SH-SY5Y (cell line): ENCODE measurements around the gene HARBI1.

Source experiments
- GATA2 ChIP-seq: IDR thresholded peaks from 2 replicates; pipeline ENCODE4 v1.6.1; 2011; ENCODE audit warnings: mild to moderate bottlenecking, low read depth, low read length
- GATA3 ChIP-seq: IDR thresholded peaks from 2 replicates; pipeline ENCODE4 v1.6.1; 2011; ENCODE audit warnings: low read depth, mild to moderate bottlenecking, low read length, moderate library complexity

HARBI1 gene

DNA sequence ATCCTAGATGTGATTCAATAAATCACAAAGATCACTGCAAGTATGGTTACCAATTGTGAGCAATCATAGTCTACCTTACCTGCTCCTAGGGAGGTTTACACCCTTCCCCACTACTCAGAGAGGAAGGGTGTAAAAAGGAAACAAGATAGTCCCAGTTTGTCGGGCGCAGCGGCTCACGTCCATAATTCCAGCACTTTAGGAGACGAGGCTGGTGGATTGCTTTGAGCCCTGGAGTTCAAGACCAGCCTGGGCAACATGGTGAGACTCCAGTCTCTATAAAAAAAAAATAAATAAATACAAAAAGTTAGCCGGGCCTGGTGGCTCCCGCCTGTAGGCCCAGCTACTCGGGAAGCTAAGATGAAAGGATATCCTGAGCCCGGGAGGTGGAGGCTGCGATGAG lies 22.2 kb downstream of the HARBI1 start:
- no peak for TF ChIP-seq GATA3
- no peak for TF ChIP-seq GATA2

GRCh38 chr11:46594374-46594700 lies 22.7 kb downstream of the HARBI1 start:
- TF ChIP-seq GATA3 (no peak), GATA2 (no peak)

DNA sequence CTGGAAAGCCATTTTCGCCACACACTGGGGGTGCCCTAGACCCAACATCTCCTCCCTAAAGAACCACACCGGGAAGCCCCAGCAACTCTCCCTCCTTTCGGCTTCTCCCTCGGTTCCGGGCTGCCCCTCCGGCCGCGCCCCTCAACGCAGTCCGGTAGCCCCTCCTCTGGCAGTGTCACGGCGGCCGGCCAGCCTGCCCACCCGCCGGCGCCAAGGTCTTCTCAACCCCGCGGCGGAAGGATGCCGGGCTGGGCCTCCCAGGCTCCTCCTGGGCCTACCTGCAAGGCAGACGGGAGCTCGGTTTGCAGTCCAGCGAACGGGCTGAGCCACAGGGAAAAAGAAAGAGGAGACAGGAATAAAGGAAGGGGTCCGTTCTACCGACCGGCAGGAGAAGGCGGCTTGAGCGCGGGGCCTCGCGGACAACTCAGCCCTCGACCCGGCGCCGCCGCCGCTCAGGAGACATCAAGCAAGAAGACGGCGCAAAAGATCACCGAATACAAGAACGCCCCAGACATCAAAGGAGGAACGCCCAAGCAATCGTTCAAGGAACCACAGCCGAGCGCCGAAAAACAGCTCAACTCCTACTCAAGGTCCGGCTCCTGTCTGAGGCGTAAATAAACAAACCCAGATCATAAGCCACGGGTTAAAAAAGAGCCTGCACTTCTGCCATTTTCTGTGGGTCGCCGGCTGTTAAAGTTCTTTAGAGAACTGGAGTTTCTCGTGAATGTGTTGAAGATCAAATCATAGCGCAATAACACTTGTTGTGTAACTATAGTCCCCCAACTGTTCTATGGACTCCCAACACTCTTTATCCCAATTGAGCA lies 23.3 kb downstream of the HARBI1 start, which contains the start of gene AMBRA1:
Gene AMBRA1, minus strand, starts transcription at position 474 of the 824 bp plus-strand sequence. CDS start 45,643 bp downstream, outside the sequence.
- TF ChIP-seq GATA2 (no peak), GATA3 (no peak)

DNA sequence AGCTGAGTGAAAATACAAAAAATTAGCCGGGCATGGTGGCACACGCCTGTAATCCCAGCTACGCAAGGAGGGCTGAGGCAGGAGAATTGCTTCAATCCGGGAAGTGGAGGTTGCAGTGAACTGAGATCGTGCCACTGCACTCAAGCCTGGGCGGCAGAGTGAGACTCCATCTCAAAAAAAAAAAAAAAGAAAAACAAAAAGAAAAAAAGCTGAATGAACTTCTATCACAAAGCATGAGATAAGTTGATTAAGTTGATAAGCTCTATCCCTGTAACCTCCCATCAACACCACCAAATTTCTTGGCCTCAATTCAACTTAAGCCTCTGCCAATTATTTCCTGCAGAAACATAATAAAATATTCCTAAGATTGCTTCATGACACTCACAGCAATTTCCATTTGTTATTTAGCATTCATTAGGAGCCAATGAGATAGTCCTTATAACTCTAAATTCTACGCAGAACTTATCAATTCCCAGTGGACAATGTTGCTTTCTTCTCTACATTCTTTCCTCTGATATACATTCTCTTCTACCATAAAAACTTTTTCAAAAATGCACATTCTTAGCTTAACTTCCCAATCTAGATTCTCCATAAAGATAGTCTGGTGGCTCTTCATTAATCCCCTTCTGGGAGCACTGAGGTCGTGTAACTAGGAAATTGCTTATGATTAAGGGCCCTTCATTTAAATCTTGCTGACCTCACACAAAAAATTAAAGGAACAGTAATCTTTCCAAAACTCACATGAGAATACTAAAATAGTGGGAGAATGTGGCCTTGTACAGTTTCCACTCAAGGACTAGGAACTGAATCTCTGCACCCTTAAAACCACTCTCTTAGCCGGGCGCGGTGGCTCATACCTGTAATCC lies 26.1 kb downstream of the HARBI1 start:
- no peak for TF ChIP-seq GATA2
- no peak for TF ChIP-seq GATA3

- TF ChIP-seq GATA3: no peak
- no peak for TF ChIP-seq GATA2
Observed at GRCh38 chr11:46588915-46589314, 28.1 kb downstream of the HARBI1 start.

- no peak for TF ChIP-seq GATA3
- no peak for TF ChIP-seq GATA2
Observed at GRCh38 chr11:46588131-46588530, 28.9 kb downstream of the HARBI1 start.

GRCh38 chr11:46582588-46582987 lies 34.4 kb downstream of the HARBI1 start:
- TF ChIP-seq GATA2 (no peak), GATA3 (no peak)

DNA sequence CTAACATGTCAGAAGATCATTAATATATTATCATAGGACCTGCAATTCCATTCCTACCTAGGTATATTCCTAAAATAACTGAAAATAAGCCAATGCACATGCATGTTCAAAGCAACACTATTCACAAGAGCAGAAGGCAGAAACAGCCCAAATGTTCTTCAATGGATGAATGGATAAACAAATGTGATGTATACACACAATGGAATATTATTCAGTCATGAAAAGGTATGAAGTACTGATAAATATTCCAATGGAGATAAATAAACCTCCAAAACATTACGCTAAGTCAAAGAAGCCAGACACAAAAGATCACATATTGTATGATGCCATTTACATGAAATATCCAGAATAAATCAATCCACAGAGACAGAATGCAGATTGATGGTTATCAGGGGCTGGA lies 40.0 kb downstream of the HARBI1 start:
- TF ChIP-seq GATA3 (no peak), GATA2 (no peak)

DNA sequence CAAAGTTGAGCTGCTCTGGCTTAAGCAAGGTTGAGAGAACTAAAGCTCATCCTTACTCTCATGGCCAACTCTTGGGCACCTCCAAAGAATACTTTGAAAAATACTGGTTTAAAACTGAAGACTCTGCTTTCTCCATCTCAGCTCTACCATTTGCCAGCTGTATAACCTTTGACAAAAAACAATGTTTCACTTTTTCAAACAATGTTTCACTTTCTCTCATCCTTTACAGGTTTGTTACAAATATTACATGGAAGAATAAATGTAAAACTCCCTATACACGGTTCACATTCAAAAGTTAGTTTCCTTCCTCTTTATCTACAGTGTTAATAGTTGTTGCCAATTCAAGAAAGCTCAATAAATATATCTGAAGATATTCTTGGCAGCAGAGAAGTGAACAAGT lies 42.4 kb downstream of the HARBI1 start:
- TF ChIP-seq GATA3 (no peak), GATA2 (no peak)

DNA sequence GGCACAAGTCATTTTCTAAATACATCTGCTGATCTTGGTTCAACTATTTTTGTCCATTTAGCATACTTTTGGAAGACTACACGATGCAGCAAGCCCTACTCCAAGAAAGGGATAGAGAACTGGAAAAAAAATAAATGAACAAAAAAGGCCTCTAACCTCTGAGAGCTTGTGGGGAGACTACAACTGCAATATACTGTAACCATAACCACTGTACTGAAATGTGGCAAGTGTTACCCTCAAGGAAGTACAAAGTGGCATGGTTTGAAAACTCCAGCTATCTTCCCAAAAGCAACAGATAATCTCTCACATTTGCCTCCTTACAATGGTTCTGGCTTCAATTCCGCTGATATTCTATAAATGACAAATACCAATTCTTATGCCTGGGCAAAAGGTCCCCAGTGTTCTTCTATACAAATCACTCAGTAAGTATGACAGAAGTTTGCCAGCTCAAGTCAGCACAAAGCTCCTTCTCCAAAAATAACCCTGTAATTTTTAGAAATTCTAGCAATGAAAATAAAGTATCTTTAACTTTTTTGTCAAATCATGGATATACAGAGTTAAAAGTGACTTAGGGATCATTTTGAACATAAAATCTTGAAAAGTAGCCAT lies 46.1 kb downstream of the HARBI1 start:
- TF ChIP-seq GATA2 (no peak), GATA3 (no peak)

GRCh38 chr11:46565232-46565840 lies 51.7 kb downstream of the HARBI1 start:
- TF ChIP-seq GATA3 (no peak), GATA2 (no peak)

DNA sequence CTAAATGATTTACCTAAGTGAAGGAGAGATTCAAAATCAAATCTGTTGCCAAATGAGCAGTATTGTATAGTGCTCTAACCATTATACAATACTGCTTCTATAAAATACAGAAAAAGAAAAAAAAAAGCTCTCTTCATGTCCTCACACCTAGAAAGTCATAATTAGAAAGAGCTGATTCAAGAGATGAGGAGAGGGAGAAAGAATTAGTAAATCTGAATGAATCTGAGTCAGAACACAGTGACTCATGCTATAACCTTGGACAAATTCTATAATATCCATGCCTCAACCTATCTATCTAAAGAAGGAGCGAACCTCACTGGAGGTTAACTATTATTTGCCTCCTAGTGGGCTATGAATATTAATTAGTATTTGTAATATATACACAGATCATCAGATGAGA lies 52.6 kb downstream of the HARBI1 start:
- TF ChIP-seq GATA3 (no peak), GATA2 (no peak)

GRCh38 chr11:46562527-46562926 lies 54.5 kb downstream of the HARBI1 start:
- TF ChIP-seq GATA2 (no peak), GATA3 (no peak)

GRCh38 chr11:46560300-46560991 lies 56.6 kb downstream of the HARBI1 start:
- TF ChIP-seq GATA3 (no peak), GATA2 (no peak)

DNA sequence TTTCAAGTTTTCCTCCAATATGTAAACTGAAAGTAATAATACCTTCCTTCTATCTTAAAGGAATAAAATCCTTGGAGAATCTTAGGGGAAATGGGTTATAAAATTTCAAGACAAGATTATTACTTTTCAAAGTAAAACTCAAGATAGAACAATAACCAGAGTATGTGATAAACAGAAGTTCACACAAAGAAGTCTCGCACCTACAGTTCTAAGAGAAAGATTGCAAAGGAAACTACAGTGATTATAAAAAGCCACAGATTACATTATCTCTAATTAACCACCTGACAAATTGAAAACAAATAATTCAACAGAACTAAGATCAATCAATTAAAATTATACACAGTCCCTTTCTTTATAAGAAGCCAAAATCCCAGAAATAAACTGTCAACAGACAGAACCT lies 57.2 kb downstream of the HARBI1 start:
- TF ChIP-seq GATA2 (no peak), GATA3 (no peak)

GRCh38 chr11:46557684-46558151 lies 59.3 kb downstream of the HARBI1 start:
- no peak for TF ChIP-seq GATA2
- TF ChIP-seq GATA3: no peak
